ENCODE data around the gene RAB10.
"Not testable (repeated sequence)": the region's sequence is repeated elsewhere in the genome, so short reads cannot be mapped to it uniquely, and the experiment has no call there.

Gene RAB10

GRCh38 chr2:26148501-26148900, 114.6 kb downstream of the RAB10 start:
- no peak for DNase-seq (ENCODE audit: low read depth in 1 of 2, low spot score in 1 of 2)

DNA sequence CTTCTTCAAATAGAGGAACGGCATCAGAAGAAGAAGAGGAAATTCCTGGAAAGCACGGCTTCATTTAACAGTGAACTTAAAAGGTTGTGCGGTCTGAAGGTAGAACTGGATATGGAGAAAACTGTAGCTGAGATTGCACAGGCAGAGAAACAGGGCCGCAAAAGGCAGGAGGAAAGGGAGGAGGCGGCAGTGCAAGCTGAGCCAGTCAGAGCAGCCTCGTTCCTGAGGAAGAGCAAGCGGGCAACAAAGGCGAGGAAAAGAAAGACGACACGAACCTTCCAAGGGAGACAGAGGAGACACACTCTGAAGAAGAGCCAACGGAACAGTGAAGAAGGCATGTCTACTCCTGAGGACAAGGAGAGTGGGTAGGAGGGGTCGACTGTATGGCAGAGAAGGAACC, 116.4 kb downstream of the RAB10 start:
- DNase-seq (ENCODE audit: low read depth in 1 of 2, low spot score in 1 of 2), result no peak

DNA sequence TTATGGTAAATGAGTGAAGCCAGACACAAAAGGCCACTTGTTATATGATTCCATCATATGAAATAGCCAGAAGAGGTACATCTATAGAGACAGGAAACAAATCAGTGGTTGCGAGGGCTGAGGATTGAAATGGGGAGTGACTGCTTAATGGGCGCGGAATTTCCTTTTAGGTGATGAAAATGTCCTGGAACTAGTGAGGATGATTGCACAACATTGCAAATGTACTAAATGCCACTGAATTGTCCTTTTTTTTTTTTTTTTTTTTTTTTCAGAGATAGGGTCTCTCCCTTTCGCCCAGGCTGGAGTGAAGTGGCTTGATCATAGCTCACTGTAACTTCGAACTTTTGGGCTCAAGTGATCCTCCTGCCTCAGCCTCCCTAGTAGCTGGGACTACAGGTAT, 123.7 kb downstream of the RAB10 start:
- no peak for DNase-seq (ENCODE audit: low read depth in 1 of 2, low spot score in 1 of 2)

- no peak for DNase-seq (ENCODE audit: low read depth in 1 of 2, low spot score in 1 of 2)
Observed at GRCh38 chr2:26161926-26162325, 128.0 kb downstream of the RAB10 start.

DNA sequence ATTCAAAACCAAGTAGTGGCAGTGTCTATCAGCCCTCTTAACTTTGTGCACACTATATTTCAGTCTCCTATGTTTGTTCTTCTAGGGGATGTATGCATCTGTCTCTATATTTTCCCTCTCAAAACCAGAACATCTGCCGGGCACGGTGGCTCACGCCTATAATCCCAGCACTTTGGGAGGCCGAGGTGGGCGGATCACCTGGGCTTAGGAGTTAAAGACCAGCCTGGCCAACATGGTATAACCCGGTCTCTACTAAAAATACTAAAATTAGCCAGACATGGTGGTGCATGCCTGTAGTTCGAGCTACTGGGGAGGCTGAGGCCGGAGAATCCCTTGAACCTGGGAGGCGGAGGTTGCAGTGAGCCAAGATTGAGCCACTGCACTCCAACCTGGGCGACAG, 129.1 kb downstream of the RAB10 start:
- DNase-seq (ENCODE audit: low read depth in 1 of 2, low spot score in 1 of 2), result no peak

DNA sequence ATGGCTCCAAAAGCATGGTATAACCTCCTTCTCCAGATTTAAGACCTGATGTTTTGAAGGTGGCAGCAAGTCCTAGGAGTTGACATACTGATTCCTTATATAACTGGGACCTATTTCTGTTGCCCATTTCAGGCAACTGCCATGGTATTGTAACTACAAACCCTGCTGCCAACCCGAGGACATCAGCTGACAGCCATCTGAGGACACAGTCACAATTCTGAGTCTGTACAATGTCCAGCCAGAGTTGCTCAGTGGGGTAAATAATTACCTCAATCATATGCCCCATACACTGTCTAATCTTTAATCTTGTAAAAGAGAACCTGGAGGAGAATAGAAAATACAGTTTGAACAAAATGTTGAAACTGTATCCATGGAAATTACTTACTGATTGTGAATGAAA, 130.3 kb downstream of the RAB10 start:
- DNase-seq (ENCODE audit: low read depth in 1 of 2, low spot score in 1 of 2), result no peak

- DNase-seq (ENCODE audit: low read depth in 1 of 2, low spot score in 1 of 2), result no peak
Observed at GRCh38 chr2:26164641-26165211, 130.8 kb downstream of the RAB10 start.

DNA sequence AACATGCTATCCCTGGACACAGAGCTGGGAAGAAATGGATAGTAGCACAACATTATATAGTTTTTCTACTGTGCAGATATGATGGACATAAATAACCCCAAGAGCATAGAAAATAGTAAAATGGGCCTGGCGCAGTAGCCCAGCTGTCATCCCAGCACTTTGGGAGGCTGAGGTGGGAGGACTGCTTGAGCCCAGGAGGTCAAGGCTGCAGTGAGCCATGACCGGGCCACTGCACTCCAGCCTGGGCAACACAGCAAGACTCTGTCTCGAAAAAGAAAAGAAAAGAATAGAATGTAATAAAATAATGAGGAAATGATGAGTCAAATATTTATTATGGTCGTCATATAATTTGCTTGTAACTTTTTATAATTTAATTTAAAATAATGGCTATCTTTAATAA, 131.5 kb downstream of the RAB10 start:
- DNase-seq (ENCODE audit: low read depth in 1 of 2, low spot score in 1 of 2), result no peak

GRCh38 chr2:26166541-26166940, 132.7 kb downstream of the RAB10 start:
- not testable (repeated sequence) for DNase-seq (ENCODE audit: low read depth in 1 of 2, low spot score in 1 of 2)

DNA sequence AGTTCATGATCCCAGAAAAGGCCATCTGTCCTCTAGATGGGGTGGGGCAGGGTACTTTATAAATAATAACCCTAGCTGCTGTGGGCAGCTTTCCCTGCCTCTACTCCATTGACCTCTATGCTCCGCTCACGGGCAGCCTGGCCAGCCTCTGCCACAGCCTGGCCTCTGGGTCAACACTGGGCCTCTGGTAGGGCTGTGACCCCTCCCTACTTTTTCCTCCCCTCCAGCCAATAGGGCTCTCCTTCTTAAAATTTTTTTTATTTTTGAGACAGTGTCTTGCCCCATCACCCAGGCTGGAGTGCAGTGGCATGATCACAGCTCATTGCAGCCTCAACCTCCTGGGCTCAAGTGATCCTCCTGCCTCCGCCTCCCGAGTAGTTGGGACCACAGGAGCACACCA, 134.9 kb downstream of the RAB10 start:
- no peak for DNase-seq (ENCODE audit: low read depth in 1 of 2, low spot score in 1 of 2)

- no peak for DNase-seq (ENCODE audit: low read depth in 1 of 2, low spot score in 1 of 2)
Observed at GRCh38 chr2:26169226-26169625, 135.3 kb downstream of the RAB10 start.

DNA sequence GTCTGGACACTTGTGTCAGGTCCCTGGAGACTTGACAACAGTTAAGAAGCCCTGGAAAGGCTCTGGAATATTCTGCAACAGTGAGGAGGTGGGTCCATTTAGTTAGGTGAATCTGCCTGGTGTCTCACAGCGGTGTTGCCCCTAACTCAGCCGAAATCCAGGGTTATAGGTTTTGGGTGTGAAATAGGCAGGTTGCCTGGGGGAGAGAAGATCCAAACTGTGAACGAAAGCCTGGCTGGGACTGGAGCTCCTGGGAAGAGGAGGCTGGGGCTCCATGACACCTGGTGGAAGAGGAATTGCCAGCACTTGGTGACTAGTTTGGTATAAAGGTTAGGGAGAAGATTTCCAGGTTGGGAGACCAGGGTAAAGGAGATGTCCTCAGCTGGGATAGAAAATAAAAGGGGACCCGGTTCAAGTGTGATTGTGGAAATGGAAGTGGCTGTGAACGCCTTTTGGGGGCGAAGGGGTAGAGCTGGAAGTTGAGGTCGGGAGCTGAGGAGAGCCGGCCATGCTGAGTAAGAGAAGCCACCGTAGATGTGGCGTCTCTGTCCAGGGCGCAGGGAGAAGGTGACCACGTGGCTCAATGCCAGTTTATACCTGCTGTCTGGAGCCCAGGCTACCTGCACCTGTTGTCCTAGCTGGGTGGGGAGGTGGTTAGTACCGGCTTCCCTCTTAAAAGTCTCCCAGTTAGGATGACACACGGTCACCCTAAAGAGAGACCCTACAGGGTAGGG, 136.0 kb downstream of the RAB10 start:
- no peak for DNase-seq (ENCODE audit: low read depth in 1 of 2, low spot score in 1 of 2)

GRCh38 chr2:26170795-26171194, 136.9 kb downstream of the RAB10 start:
- no peak for DNase-seq (ENCODE audit: low read depth in 1 of 2, low spot score in 1 of 2)

DNA sequence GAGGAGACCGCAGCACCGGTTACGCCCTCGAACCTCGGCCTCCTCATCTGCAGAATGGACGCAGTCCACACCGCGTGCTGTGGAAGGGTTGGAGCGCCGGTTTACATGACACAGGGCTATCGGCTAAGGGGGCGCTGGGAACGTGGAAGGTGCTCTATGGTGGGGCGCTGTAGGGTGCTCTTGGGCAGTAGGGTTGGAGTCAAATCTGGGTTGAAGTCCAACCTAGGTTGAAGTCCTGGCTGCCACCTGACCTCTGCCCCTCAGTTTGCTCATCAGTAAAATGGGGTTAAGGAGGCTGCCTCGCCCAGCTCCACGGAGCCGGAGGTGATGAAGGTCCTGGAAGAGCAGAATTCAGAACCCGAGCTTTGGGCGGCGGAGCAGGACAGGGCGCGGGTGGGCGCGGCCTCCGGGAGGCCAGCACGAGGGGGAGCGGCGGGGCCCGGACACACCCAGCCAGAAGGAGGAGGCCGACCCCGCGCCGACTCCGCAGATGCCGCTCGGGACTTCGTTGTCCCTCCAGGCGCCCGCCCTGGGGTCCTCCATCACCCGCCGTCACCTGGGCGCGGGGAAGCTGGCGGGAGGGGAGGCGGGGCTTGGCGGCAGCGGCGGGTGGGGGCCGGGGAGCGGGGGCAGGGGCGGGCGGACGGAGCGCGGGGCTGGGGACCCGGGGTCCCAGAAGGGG, 138.4 kb downstream of the RAB10 start:
- no peak for DNase-seq (ENCODE audit: low read depth in 1 of 2, low spot score in 1 of 2)

DNA sequence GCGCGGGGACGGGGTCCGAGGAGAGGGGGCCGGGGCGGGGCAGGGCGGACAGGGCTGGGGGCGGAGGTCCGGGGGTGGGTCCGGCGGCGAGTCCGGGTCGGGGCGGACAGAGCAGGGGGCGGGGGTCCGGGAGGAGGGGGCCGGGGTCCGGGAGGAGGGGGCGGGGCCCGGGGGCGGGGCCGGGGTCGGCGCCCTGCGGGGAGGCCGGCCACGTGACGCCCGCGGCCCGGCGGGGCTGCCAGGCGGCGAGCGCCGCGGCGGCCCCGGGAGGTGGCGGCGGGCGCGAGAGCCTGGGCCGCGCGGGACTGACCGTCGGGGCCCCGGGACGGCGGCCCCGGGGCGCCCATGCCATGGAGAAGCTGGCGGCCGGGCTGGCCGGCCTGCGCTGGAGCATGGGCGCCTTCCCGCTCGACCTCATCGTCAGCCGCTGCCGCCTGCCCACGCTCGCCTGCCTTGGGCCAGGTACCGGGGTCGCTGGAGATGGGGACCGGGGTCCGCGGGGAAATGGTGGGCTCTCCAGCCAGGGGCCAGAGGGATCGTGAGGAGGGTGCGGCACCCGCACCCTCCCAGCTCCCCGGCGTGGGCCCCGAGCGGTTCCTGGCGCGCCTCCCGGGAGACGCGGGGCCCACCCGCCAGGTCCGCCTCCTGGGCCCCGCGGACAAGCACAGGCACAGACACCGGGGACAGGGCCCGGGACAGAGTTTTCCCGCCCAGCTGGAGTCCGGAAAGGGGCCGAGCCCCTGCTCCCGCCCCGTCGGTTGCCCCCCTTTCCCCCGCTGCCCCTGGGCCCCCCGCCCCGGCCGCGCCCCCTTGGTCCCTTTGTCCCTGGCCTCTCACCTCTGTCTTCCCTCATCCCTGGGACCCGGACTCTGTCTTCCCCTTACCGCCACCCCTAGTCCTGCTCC, 139.2 kb downstream of the RAB10 start, which contains the start of gene GAREM2:
GAREM2 (plus strand) TSS at position 218 of the 905 bp plus-strand sequence; CDS start at position 351, 133 bp downstream.
- DNase-seq (ENCODE audit: low read depth in 1 of 2, low spot score in 1 of 2), result no peak

- no peak for DNase-seq (ENCODE audit: low read depth in 1 of 2, low spot score in 1 of 2)
Observed at GRCh38 chr2:26173776-26174482, 140.0 kb downstream of the RAB10 start.

DNA sequence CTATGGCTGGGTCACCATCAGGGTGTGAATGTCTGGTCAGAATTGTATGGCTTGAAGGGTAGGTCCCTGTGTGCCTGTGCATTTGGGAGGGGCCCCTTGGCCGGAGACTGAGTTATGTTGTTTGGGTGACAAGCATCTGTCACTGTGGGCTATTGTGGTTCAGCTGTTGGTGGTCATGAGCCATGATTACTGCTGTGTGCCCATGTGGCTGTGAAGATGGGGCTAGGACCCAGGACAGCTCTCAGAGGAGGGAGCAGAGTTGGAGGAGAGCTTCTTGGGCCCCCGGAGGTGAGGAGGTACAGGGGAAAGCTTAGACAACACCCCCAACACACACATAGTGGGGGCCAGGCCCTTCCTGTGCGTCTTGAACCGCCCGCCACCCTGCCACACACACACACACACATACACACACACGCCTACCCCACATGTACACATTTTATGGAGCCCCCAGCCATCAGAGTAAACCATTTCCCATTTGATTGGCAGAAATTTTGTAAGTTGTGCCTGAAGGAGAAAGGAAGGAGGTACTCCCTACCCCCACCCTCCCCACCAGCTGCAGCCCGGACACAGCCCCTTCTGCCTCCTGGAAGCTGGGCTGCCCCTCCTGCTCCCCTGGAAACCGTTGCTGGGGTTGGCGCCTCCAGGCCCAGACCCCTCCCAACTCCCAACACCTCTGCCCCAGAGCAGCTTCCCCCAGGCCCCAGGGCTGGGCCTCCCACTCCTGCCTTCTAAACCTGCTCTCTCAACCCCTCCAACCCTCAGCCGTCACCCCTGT, 141.0 kb downstream of the RAB10 start:
- DNase-seq (ENCODE audit: low read depth in 1 of 2, low spot score in 1 of 2), result no peak

DNA sequence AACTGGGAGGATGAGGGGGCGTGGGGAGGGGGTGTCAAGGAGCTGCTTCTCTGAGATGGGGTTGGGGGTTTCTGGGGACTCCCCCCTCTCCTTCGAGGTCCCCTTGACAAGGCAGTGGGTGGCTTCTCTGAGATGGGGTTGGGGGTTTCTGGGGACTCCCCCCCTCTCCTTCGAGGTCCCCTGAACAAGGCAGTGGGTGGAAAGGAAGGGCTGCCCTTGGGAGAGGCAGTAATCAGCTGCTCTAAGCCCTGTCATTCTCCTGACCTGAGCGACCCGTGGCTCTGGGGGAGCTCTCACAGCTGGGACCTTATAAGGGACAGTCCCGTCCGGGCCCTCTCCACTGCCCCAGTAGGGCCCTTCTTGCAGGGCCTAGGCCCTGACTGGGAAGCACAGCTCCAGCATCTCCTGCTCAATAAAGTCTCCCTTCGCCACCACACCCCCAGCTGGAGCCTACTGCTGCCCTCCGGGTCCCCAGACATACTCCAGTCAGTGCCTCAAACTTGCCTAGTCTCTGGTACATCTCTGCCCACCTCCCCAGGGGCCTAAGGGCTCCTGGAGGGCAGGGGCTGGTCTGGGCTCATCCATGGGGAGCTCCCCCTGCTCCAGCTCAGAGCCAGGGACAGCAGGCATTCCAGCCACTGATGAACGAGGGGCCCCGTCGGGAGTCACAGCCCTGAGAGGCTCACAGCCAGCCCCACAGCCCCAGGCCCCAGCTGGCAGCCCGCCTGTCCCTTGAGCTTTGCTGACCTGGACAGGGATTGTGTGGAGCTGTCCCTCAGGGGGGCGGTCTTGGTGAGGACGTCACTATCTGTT, 141.8 kb downstream of the RAB10 start:
- DNase-seq (ENCODE audit: low read depth in 1 of 2, low spot score in 1 of 2), result no peak

- no peak for DNase-seq (ENCODE audit: low read depth in 1 of 2, low spot score in 1 of 2)
Observed at GRCh38 chr2:26176279-26176615, 142.4 kb downstream of the RAB10 start.
